CD14-positive monocyte (primary cell): Measurements from ENCODE around the gene EDIL3. TPM values are rescaled to one million over a fixed set of nuclear protein-coding genes. Genes with fewer than 3 reads are reported as not detected.
A peak's percentile ranks its signal among the peaks of the same experiment; 100 is the strongest.

Experiments
- DNase-seq, 3 donors: peaks; one replicate each; pipeline ENCODE4 v3.0.0-alpha.2; 2011 to 2022
- H2AFZ ChIP-seq: 2 replicates; pipeline ENCODE4 v1.6.0; 2012; ENCODE audit warnings: mild to moderate bottlenecking, low read depth, low read length, inconsistent platforms; ENCODE audit not compliant: insufficient read depth, poor library complexity, severe bottlenecking
- H3K27ac ChIP-seq, 2 donors: 1 replicate in 1 of 2; 2 replicates in 1 of 2; pipeline ENCODE4 v1.5.1; 2012 to 2013; ENCODE audit warnings: low read length in 2 of 2, control low read depth in 1 of 2, inconsistent platforms in 1 of 2, low read depth in 1 of 2, mild to moderate bottlenecking in 1 of 2
- H3K27me3 ChIP-seq, 2 donors: one replicate each; pipeline versions ENCODE4 v1.6.0 to v1.6.1; 2011 to 2013; ENCODE audit warnings: low read length in 2 of 2; ENCODE audit not compliant: control insufficient read depth in 2 of 2, insufficient read depth in 2 of 2
- H3K36me3 ChIP-seq, 2 donors: replicated peaks in 1 of 2; 1 replicate in 1 of 2; 2 replicates in 1 of 2; pipeline versions ENCODE4 v1.5.1 to v1.6.1; 2012 to 2013; ENCODE audit warnings: low read length in 2 of 2, control low read depth in 1 of 2, inconsistent platforms in 1 of 2, mild to moderate bottlenecking in 1 of 2; ENCODE audit not compliant: insufficient read depth in 2 of 2, control insufficient read depth in 1 of 2
- H3K4me1 ChIP-seq, 2 donors: 1 replicate in 1 of 2; 2 replicates in 1 of 2; pipeline versions ENCODE4 v1.5.1 to v1.6.1; 2012 to 2013; ENCODE audit warnings: low read length in 2 of 2, control low read depth in 1 of 2, inconsistent platforms in 1 of 2, mild to moderate bottlenecking in 1 of 2, moderate library complexity in 1 of 2; ENCODE audit not compliant: insufficient read depth in 2 of 2, control insufficient read depth in 1 of 2
- H3K4me2 ChIP-seq: replicated peaks from 2 replicates; pipeline ENCODE3; 2012; ENCODE audit warnings: low read length, moderate library complexity, mild to moderate bottlenecking; ENCODE audit not compliant: poor library complexity, severe bottlenecking; ENCODE audit errors: extremely low read depth
- H3K4me3 ChIP-seq, 3 experiments: fragments of 200-600 bp in 1 of 3; sonication (generic) in 1 of 3; replicated peaks in 1 of 3; 1 replicate in 2 of 3; 2 replicates in 1 of 3; pipeline ENCODE4 v1.5.1; 2011 to 2013; ENCODE audit warnings: low read length in 3 of 3, mild to moderate bottlenecking in 3 of 3, control low read depth in 2 of 3, low read depth in 2 of 3, inconsistent platforms in 1 of 3, moderate library complexity in 1 of 3
- H3K79me2 ChIP-seq: 2 replicates; pipeline ENCODE4 v1.6.0; 2012; ENCODE audit warnings: mild to moderate bottlenecking, control low read depth, inconsistent platforms, low read length, moderate library complexity; ENCODE audit not compliant: insufficient read depth
- H3K9ac ChIP-seq: 2 replicates; pipeline ENCODE4 v1.6.0; 2017; ENCODE audit warnings: low read length, mild to moderate bottlenecking; ENCODE audit not compliant: insufficient read depth, poor library complexity, severe bottlenecking
- H3K9me3 ChIP-seq, 2 donors: replicated peaks in 1 of 2; 1 replicate in 1 of 2; 2 replicates in 1 of 2; pipeline versions ENCODE4 v1.5.1 to v1.6.1; 2012 to 2013; ENCODE audit warnings: low read length in 2 of 2, control low read depth in 1 of 2; ENCODE audit not compliant: control insufficient read depth in 1 of 2, insufficient read depth in 1 of 2
- H4K20me1 ChIP-seq: 2 replicates; pipeline ENCODE4 v1.6.0; 2012; ENCODE audit warnings: mild to moderate bottlenecking, low read length, control low read depth, moderate library complexity; ENCODE audit not compliant: insufficient read depth
- H3K27ac Mint-ChIP-seq, 7 donors: one replicate each; pipeline ENCODE4 v1.8.0; 2020; ENCODE audit warnings: mild to moderate bottlenecking in 7 of 7, mixed read lengths in 7 of 7, moderate library complexity in 6 of 7, inconsistent platforms in 2 of 7
- H3K27me3 Mint-ChIP-seq, 3 donors: one replicate each; pipeline ENCODE4 v1.8.0; 2021 to 2022; ENCODE audit warnings: low read depth in 3 of 3, mild to moderate bottlenecking in 3 of 3, mixed read lengths in 3 of 3, moderate library complexity in 3 of 3, inconsistent platforms in 1 of 3
- H3K36me3 Mint-ChIP-seq, 2 donors: one replicate each; pipeline ENCODE4 v1.8.0; 2020; ENCODE audit warnings: mixed read lengths in 2 of 2, inconsistent platforms in 1 of 2, mild to moderate bottlenecking in 1 of 2
- H3K4me1 Mint-ChIP-seq: one replicate; pipeline ENCODE4 v1.8.0; 2020; ENCODE audit warnings: mild to moderate bottlenecking, mixed read lengths
- H3K4me3 Mint-ChIP-seq, 2 donors: one replicate each; pipeline ENCODE4 v1.8.0; 2020; ENCODE audit warnings: mild to moderate bottlenecking in 2 of 2, mixed read lengths in 2 of 2, moderate library complexity in 1 of 2
- H3K9me3 Mint-ChIP-seq, 7 donors: one replicate each; pipeline ENCODE4 v1.8.0; 2020 to 2022; ENCODE audit warnings: mixed read lengths in 7 of 7, mild to moderate bottlenecking in 6 of 7, moderate library complexity in 6 of 7, inconsistent platforms in 2 of 7
- CTCF ChIP-seq: fragments of 200-600 bp; IDR thresholded peaks from one replicate; pipeline ENCODE4 v1.8.0; 2022; ENCODE audit warnings: antibody characterized with exemption, mild to moderate bottlenecking
- WGBS: methylation state at CpG from one replicate; pipeline ENCODE4 v1.1.5; 2013; ENCODE audit warnings: missing lambda C conversion rate; ENCODE audit not compliant: insufficient coverage; 5-methylcytosine and 5-hydroxymethylcytosine counted together
- intact Hi-C, 2 donors: fragments of 100-400 bp; cut with micrococcal nuclease; formaldehyde crosslinking; loops; one replicate each; pipeline versions ENCODE4 v1.15.0 to v1.15.1; 2023
- polyA plus RNA-seq, 3 donors: library from polyadenylated mRNA; depleted of rRNA in 1 of 3; unstranded in 2 of 3; stranded (reverse) in 1 of 3; fragments of 300-500 nt in 2 of 3; fragments of >200 nt in 1 of 3; fragmentation: Illumina TruSeq in 2 of 3; gene quantifications; 1 replicate in 2 of 3; 2 replicates in 1 of 3; pipeline ENCODE4 v1.2.3, GENCODE V29; 2012 to 2021

EDIL3 gene
- polyA plus RNA-seq, 3 donors, result 0.09 TPM; not detected in 2

- no peak overlapping the region for H3K27ac ChIP-seq
- H2AFZ ChIP-seq, result no peak overlapping the region
- WGBS, result 100% methylated on average over 2 of the region's 5 CpGs
- no peaks in the 10 kb centered on the region for H3K36me3 ChIP-seq
- H3K27me3 ChIP-seq, result no peaks in the 10 kb centered on the region
- no peaks in the 10 kb centered on the region for H4K20me1 ChIP-seq
- DNase-seq, result no peak
- no peak overlapping the region for H3K4me3 ChIP-seq
- Mint-ChIP-seq H3K9me3 (peaks cover 0 to 3% (median 0%) of the 10 kb centered on the region in 7 donors), H3K4me3 (no peak overlapping the region), H3K27ac (no peak overlapping the region), H3K27me3 (no peaks in the 10 kb centered on the region), H3K4me1 (peaks cover 4% of the 10 kb centered on the region), H3K36me3 (no peaks in the 10 kb centered on the region)
- intact Hi-C loops, result no loop called here
- H3K4me2 ChIP-seq, result no peak overlapping the region
- H3K79me2 ChIP-seq, result no peaks in the 10 kb centered on the region
- no peak overlapping the region for H3K9ac ChIP-seq
- no peak for TF ChIP-seq CTCF
- H3K9me3 ChIP-seq, result no peaks in the 10 kb centered on the region
- H3K4me1 ChIP-seq, result no peaks in the 10 kb centered on the region
Observed at GRCh38 chr5:83921666-83922193, 462.9 kb downstream of the EDIL3 start.

GRCh38 chr5:83919071-83920041 is 465.3 kb downstream of the EDIL3 start:
- Mint-ChIP-seq H3K36me3 (no peaks in the 10 kb centered on the region), H3K27me3 (no peaks in the 10 kb centered on the region), H3K4me3 (no peak overlapping the region), H3K9me3 (peaks cover 0 to 4% (median 0%) of the 10 kb centered on the region in 7 donors), H3K27ac (peak overlapping the region in 1 of 7 donors; percentile 15), H3K4me1 (peaks cover 9% of the 10 kb centered on the region)
- intact Hi-C loops, result no loop called here
- Histone ChIP-seq H3K79me2 (no peaks in the 10 kb centered on the region), H3K4me3 (no peak overlapping the region), H3K27ac (no peak overlapping the region), H3K9me3 (no peaks in the 10 kb centered on the region), H3K4me1 (peaks cover 6% of the 10 kb centered on the region in 2 donors), H3K4me2 (no peak overlapping the region), H4K20me1 (no peaks in the 10 kb centered on the region), H3K36me3 (no peaks in the 10 kb centered on the region), H3K27me3 (no peaks in the 10 kb centered on the region), H3K9ac (no peak overlapping the region), H2AFZ (peak overlapping the region; percentile 27)
- DNase-seq, result peak in 2 of 3 donors; percentile 1 to 16
- no peak for TF ChIP-seq CTCF
- no CpG with 5 or more reads among the region's 4 CpGs for WGBS
